ENCODE data around the gene TRAK2. TPM values are rescaled to one million over a fixed set of nuclear protein-coding genes. Genes with fewer than 3 reads are reported as not detected.

The TRAK2 gene
- total RNA-seq, 2 donors from 2014 or later: 16.9 to 18.9 TPM

DNA sequence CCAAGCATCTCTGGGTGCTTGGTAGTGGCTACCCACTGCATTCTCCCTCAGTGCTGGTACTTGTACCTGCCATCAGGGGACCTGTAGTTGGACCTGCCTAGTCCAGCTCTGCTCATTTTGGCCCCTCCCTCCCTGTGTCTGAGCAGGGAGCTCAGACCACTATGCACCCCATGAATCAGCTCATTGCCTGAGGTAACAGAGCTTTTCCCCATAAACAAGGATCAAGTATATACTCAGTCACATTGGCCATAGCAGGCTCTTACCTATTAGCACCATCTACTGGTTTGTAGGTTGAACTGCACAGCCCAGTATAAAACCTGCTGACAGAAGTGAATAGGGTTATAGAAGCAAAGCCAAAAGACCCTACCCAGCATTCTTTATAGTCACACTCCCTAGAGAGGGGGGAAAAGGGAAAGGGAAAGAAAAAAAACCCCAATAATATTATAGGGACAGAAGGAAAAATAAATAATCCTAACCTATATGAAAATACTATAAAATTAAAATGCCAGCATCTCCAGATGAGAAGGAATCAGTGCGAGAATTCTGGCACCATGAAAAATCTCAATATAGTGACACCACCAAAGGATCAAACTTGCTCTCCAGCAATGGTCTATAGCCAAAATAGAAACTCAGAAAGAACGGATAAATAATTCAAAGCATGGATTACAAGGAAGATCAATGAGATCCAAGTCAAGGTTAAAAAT lies 87.2 kb downstream of the TRAK2 start:
- DNase-seq (ENCODE audit: low spot score): peak; percentile 8
- no peak overlapping the region for H3K27ac ChIP-seq
- intact Hi-C loops (cut with DNase I): loop anchor here (5.0 kb wide), 1 partner anchor 127 kb away; no protein-coding TSS in a partner anchor
- no peaks in the 10 kb centered on the region for H3K9me3 ChIP-seq
- 93% methylated on average over 2 of the region's 2 CpGs for WGBS
- TF ChIP-seq CTCF (IDR thresholded peaks at IDR 0.05) (peak; percentile 24 to 75 (median 56)), POLR2AphosphoS5 (IDR thresholded peaks at IDR 0.05) (no peak), POLR2A (IDR thresholded peaks at IDR 0.05) (no peak)
- no peak overlapping the region for H3K4me3 ChIP-seq
- H3K36me3 ChIP-seq: no peaks in the 10 kb centered on the region
- H3K4me1 ChIP-seq (replicated peaks): no peaks in the 10 kb centered on the region
- H3K27me3 ChIP-seq (replicated peaks; ENCODE audit: insufficient read depth): no peaks in the 10 kb centered on the region

- Histone ChIP-seq H3K4me3 (no peak overlapping the region), H3K9me3 (no peaks in the 10 kb centered on the region), H3K27me3 (replicated peaks; ENCODE audit: insufficient read depth) (no peaks in the 10 kb centered on the region), H3K4me1 (replicated peaks) (no peaks in the 10 kb centered on the region), H3K27ac (no peak overlapping the region), H3K36me3 (no peaks in the 10 kb centered on the region)
- TF ChIP-seq CTCF (IDR thresholded peaks at IDR 0.05): no peak
- no peak for TF ChIP-seq POLR2AphosphoS5 (IDR thresholded peaks at IDR 0.05)
- no peak for TF ChIP-seq POLR2A (IDR thresholded peaks at IDR 0.05)
- no peak for DNase-seq (ENCODE audit: low spot score)
- WGBS: 97% methylated on average over 2 of the region's 2 CpGs
- intact Hi-C loops (cut with DNase I): loop anchor here (5.0 kb wide), 1 partner anchor 125 kb away; no protein-coding TSS in a partner anchor
These were observed 88.9 kb downstream of the TRAK2 start for GRCh38 chr2:201362396-201362795.

GRCh38 chr2:201361078-201361733 lies 90.1 kb downstream of the TRAK2 start:
- TF ChIP-seq POLR2A (IDR thresholded peaks at IDR 0.05): no peak
- TF ChIP-seq POLR2AphosphoS5 (IDR thresholded peaks at IDR 0.05): no peak
- no peak for TF ChIP-seq CTCF (IDR thresholded peaks at IDR 0.05)
- intact Hi-C loops (cut with DNase I): loop anchor here (5.0 kb wide), 1 partner anchor 124 kb away; no protein-coding TSS in a partner anchor
- Histone ChIP-seq H3K9me3 (no peaks in the 10 kb centered on the region), H3K27ac (no peak overlapping the region), H3K4me3 (no peak overlapping the region), H3K36me3 (no peaks in the 10 kb centered on the region), H3K27me3 (replicated peaks; ENCODE audit: insufficient read depth) (no peaks in the 10 kb centered on the region), H3K4me1 (replicated peaks) (no peaks in the 10 kb centered on the region)
- DNase-seq (ENCODE audit: low spot score): no peak
- 87% methylated on average over 2 of the region's 2 CpGs for WGBS

GRCh38 chr2:201360256-201360655 lies 91.0 kb downstream of the TRAK2 start:
- TF ChIP-seq POLR2AphosphoS5 (IDR thresholded peaks at IDR 0.05) (no peak), CTCF (IDR thresholded peaks at IDR 0.05) (no peak), POLR2A (IDR thresholded peaks at IDR 0.05) (no peak)
- intact Hi-C loops (cut with DNase I): loop anchor here (5.0 kb wide), 1 partner anchor 123 kb away; no protein-coding TSS in a partner anchor
- Histone ChIP-seq H3K27me3 (replicated peaks; ENCODE audit: insufficient read depth) (no peaks in the 10 kb centered on the region), H3K36me3 (no peaks in the 10 kb centered on the region), H3K4me1 (replicated peaks) (no peaks in the 10 kb centered on the region), H3K9me3 (no peaks in the 10 kb centered on the region), H3K4me3 (no peak overlapping the region), H3K27ac (no peak overlapping the region)
- WGBS: 82% methylated on average over 4 of the region's 4 CpGs
- DNase-seq (ENCODE audit: low spot score): no peak
